Endometrium (tissue), 2 donors: Measurements from ENCODE around the gene WDR82.

Experiments
- FAIRE-seq: peaks from 2 replicates; lab custom pipeline; 2012; peaks lifted over from hg19 to GRCh38; lab: Jason Lieb, UNC
- donor health status: control.
- donor health status: control.

WDR82 gene

DNA sequence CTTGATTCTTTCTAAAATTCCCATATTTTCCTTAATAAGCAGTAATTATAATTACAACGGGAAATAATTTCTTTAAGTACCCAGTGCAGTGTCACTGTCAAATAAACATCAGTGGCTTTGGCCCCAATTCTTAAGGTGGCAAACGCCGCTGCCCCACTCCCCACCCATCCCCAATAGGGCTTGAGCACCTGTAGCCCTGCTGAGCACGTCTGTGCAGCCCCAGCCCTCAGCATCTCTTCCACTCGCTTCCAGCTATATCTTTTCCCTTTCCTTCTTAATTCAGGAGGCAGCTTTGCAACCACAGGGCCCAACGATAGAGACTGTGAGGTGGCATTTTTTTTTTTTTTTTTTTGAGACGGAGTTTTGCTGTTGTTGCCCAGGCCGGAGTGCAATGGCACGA lies 23.8 kb downstream of the WDR82 start:
- FAIRE-seq, result no peak

DNA sequence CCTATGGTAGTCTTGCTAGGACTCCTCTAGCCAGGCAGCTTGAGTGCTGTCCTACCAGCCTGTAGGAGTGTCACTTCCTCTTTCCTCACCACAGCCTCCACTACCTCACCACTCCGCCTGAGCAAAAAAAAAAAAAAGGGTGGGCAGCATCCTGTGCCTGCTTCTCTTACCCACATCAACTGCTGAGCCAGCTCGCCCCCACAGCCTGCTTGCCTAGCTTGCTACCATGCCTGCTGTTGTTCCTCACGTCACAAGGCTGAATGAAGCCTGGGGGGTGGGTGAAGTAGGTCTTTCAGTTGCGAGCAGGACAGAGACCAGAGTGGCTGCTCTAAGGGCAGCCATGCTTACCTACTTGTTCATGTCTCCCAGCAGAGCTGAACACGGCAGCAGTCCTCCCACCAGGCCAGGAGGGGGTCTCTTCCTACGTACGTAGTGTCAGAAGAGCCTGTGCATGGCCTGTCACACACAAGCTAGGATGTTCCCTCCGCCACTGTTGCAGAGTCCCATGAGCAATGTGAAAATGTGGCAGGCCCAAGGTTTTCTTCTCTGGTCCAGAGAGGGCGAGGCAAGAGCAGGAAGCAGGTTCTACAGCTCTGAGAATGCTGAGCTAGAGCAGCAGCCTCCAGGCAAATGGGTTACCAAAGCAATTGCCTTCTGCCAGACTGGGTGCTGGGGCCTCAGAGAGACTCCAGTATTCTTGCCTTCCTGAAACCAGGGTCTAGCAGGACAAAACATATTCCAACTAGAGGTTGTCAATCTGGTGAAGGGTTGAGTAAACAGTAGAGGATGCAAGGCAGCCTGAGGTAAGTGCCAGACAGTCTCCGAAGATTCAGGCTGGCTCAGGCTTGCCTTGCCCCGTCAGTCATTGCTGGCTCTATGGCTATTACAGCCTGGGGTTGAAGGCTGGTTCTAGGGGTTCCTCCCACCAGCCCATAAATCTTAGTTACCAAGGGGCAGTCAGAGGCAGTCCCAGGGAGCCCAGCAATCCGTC lies 24.8 kb downstream of the WDR82 start:
- no peak for FAIRE-seq

DNA sequence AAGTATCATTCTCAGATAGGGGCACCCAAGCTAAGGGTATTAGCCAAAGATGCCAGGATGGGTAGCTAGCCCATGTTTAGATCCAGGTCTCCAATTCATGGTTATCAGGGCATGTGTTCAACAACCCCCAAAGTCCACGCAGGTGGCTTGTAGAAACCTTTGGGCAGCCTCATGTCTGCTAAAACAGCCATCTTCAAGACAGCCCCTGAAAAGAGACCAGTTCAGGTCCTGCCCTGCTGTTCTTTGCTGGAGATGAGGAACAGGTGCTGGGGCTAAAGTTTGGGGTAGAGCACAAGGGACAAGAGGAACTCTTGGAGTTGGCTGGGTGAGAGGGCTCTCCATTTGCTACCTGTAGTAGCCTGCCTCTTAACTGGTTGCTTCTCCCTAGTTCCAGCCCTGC lies 28.3 kb downstream of the WDR82 start:
- no peak for FAIRE-seq

DNA sequence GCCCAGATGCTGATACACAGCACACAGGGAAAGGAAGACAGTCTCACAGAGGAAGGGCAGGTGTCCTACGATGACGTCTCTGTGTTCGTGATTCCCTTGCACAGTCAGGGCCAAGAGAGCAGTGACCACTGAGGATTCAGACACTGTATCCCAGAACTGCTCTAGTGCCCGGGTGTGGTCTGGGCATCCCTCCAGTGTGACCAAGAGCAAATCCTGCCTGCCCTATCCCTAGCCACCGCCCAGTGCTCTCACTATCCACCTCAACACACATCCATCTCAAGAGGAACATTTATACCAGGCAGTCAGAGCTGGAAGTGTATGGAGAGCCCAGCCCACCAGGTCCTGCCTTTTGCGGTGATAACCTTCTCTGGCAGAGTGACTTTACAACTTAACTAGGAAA lies 28.8 kb downstream of the WDR82 start:
- no peak for FAIRE-seq

DNA sequence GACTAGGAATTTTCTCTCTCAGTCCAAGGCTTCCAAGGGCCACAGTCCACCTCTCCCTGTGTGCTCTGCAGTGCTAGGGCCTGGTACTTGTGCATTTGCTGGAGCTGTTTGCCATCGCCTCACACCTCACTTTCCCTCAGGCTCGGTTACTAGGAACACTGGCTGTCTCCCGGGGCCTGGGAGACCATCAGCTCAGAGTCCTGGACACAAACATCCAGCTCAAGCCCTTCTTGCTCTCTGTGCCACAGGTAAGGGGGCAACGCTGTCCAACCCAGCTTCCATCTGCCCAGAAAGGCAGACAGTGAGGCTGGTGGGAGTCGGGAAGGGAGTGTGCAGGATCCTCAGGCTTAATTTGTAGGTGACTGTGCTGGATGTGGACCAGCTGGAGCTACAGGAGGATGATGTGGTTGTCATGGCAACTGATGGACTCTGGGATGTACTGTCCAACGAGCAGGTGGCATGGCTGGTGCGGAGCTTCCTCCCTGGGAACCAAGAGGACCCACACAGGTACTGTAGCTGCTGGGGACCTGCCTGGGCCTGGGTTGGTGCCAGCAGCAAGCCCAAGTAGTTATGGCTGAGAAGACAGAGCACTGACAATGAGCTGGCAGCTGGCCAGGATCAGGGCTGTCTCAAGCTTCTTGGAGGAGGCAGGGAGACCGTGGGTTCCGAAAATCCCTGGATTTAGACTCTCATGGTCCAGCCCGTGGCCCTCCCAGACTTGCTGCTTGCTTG lies 29.5 kb downstream of the WDR82 start:
- no peak for FAIRE-seq

DNA sequence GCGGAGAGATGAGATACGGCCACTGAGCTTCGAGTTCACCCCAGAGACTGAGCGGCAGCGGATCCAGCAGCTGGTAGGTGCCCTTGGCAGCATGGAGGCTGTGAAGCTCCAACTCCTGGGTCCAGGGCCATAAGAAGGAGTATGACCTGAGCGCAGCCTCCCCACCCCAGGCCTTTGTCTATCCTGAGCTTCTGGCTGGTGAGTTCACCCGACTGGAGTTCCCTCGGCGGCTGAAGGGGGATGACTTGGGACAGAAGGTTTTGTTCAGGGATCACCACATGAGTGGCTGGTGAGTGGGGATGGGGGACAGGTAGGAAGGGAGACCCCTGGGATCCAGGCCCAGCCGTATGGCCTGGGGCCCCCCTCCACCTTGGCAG lies 30.3 kb downstream of the WDR82 start:
- no peak for FAIRE-seq

DNA sequence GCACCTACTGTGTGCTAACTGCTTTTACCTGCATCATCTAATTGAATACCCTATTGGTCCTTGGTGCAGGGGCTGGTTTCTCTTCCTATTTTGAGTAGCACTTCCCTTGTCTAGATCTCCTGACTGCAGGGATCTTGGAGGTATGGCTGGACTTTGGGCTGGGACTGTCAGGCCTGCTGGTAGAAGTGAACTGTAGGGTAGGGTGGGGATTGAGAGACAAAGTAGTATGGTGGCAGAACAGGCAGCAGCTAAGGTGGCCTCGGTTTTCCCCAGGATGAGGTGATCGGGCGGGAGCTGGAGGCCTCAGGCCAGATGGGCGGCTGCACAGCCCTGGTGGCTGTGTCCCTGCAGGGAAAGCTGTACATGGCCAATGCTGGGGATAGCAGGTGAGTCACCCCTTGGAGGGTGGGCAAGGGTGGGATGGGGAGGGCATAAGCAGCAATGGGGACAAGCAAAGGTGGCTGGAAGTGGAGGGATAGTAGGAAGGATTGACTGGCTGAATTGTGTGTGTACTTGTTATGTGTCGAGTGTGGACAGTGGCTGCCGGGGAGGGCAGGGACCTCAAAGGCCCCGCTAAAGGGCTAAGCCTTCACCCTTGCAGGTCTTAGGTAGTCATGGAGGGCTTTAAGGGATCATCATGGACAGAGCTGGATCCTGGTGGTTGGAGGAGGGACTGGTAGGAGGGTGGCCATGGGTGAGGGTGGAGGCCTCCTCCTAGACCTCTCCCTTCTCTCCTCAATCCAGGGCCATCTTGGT lies 30.9 kb downstream of the WDR82 start:
- FAIRE-seq, result no peak

DNA sequence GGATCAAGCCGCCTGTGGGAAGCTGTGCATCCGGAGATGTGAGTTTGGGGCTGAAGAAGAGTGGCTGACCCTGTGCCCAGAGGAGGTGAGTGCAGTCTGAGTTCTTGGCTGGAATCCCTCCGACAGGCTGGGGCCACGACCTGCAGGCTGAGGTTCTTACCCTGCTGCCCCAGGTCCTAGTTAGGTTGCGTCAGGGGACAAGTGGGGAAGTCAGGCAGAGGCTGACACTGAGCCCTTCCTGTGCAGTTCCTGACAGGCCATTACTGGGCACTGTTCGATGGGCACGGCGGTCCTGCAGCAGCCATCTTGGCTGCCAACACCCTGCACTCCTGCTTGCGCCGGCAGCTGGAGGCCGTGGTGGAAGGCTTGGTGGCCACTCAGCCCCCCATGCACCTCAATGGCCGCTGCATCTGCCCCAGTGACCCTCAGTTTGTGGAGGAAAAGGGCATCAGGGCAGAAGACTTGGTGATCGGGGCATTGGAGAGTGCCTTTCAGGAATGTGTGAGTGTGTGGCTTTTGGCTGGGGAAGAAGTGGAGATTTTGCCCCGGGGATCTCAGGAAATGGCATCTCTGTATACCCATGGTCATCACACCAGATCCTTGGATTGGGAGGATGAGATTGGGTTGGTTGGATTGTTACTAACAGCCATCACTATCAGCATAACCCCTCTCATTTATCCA lies 31.6 kb downstream of the WDR82 start:
- no peak for FAIRE-seq

DNA sequence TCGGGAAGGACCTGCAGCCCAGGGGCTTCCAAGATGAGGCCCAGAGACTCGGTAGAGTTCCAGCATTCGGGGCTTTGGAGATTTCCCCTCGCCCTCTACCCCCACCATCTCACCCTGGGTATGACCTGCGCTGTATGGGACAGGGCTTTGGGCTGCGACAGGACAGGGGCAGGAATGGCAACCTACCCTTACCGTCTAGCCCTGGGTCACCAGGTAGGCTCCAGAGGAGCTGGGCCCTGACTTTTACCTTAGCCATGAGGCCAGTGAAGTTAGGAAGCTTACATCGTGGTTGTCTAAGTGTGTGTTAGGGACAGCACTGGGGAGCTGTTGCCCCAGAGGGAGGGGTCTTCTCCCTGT lies 32.2 kb downstream of the WDR82 start:
- no peak for FAIRE-seq

DNA sequence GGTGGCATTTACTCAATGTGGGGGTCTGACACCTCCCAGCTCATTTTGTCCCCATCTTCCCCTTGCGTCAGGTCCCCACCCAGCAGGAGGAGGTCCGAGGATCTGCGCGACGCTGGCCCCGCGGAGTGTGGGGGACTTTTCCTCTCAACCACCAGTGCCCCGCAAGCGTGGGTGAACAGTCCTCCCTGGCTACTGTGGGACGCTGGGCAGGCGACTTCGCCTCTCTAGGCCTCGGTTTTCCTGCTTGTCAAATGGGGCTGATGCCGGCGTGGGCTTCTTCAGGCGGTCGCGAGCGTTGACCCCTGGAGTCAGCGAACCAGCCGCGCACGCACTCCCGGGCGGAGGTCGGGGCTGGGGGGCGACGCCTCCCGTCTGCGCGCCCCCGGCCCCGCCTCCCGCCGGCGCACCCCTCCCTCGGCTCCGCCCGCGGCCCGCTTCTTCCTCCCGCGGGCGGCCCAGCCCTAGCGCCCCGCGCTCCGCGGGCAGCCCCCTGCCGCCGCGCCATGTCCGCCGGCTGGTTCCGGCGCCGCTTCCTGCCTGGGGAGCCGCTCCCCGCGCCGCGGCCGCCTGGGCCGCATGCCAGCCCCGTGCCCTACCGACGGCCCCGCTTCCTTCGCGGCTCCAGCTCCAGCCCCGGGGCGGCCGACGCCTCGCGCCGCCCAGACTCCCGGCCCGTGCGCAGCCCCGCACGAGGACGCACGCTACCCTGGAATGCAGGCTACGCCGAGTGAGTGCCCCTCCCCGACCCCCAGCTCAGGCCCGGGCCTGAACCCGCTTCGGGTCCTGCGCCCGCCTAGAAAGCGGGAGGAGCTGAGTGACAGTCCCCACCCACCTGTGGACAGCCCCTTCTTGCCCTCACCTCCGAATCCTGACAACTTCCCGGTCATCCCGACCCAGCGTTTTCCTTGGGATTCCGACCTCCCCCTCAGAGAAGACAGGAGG lies 32.9 kb downstream of the WDR82 start, which contains the start of gene PPM1M:
Gene PPM1M, plus strand, starts transcription at position 438 of the 942 bp plus-strand sequence. Its CDS starts 66 bp downstream, at position 504.
- FAIRE-seq, result no peak

DNA sequence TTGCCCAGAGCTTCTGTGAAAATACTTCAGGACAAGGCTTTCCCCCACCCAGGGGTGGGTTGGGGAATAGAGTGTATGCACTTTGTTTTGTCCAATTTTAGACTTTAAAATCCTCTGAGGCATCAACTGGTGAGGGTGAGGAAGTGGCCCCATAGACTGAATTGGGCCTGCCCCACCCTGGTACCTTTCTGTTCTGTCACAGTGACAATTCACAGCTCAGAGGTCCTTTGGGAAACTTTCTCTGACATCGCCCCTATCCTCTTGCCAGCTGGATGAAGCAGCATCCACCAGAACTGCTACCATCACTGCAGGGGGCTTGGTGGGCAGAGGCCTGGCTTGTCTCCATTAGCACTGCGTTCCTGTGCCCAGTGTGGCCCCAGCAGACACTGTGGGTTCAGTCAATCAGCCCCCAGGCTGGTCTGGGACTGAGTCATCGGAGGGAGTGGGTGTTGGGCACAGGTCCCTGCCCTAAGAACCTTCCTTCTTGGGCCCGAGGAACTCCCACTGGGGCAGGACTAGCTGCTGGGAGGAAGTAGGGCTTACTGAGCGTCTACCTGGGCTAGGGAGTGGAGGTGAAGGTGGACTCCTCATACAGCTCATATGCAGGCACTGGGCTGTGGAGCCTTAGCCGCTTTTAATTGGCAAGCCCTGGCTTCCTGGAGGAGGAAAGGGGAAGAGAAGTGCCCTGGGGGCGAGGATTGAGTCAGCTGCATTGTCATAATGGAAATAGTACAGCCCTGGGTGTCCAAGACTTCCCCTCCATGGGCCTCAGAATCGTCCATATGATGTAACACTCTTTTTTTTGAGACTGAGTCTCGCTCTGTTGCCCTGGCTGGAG lies 34.4 kb downstream of the WDR82 start:
- FAIRE-seq, result no peak

DNA sequence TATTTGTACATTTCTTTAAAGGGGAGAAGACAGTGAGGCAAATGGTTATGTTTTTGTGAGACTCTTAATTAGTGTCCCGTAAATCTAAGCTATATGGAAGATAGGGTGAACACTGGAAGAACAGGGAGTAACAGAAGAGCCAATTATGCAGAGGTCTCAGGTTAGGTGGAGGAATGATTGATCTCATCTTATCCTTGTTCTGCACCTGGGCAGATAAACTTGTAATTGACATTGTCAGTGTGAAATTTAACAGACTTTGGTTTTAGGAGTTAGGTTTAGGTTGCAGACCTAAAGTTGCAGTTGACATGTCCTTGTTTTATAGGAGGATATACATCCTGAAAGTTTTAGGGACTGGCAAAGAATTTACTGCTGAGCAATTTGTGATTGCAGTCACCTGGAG lies 36.4 kb downstream of the WDR82 start:
- FAIRE-seq, result no peak

DNA sequence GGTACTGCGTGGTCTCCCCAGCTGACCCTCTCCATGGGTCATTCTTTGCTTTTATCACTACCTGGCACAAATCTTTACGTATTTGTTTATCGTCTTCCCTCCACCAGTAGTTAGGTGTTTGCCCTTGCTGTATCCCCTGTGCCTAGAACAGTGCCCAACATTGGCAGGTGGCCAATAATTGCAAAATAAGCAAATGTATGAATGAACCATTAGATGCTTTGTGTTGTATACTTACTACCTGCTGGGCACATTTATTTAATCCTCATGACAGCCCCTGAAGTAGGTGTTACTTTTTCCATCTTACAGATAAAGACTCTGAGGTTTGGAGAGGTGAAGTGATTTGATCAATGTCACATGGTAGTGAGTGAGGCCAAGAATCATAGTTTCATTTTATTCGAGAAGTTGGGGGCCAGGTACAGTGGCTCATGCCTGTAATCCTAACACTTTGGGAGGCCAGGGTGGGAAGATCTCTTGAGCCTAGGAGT lies 37.5 kb downstream of the WDR82 start:
- no peak for FAIRE-seq

DNA sequence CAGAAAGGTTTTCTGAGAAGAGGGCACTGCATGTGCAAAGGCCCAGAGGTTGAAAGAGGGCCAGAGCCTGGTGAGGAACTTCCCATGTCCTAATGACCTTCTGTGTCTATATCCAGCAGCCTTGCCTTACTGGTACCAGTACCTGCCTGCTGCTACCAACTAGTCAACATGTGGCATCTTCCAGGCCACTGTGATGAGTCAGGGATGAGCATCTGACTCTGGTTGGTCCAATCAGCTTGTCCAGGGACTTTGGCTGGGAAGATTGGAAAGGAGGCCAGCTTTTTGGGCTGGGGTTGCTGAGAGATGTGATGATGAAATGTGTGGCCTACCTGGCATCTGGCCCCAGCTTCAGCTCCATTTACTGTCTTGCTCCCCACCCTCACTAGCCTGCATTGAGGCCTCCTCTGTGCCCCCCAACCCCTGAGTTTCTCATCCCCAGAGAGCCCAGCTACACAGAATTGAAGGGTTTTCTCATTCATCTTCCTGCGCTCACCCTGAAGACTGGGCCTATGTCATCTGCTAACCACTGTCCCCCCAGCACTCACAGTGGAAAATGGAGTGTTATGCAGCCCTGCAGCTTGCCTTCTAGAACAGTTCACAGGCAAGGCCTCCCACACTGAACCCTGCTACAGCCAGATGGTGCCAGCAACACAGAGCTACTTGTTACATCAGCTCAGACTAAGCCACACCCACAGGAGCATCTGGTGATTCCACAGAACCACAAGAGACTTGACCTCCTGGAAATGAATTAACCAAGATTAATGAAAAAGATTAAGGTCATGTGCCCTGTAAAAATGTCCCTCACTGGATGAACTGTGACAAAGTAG lies 38.2 kb downstream of the WDR82 start:
- no peak for FAIRE-seq

DNA sequence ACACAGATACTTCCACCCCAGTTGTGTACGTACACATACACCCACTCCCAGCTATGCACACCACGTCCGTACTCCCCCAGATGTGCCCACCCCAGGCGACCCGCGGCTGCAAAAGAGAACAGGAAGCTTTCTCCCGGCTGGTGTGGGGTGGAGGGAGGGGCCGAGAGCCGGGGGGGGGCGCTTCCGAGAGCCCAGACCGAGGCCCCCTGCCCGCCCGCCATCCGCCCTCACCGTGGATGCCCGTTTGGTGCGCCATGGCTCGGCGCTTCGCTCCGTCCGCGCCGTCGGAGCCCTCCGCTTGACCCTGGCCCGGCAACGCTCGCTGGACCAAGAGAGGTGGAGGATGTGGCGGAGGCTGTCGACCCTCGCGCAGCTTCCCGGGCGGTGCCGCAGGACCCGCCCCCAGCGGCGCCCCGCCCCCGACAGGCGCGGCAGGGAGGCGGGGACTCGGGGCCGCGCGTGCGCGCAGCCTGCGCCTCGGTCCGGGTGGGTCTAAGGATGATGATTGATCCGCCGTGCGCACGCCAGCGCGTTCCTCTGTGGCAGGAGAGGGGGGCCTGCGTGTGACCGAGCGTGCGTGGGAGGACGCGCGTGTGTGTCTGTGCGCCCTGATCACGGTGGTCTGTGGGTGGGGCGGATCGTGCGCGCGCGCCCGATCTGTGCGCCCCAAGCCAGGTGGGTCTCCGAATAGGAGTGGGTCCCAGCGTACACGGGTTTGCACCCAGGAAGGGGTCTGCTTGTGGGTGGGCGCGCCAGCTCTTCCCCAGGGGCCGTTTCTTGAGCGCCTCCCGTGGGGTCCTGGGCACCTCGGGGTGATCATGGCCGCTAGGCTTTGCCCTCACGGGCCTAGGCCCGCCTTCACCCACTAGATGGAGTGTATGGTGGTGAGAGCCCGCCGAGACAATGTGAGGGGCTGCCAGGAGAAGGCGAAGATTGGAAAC lies 39.4 kb downstream of the WDR82 start, which contains the start of gene TWF2:
Gene TWF2, minus strand, starts transcription at position 398 of the 941 bp plus-strand sequence. Its CDS starts 142 bp downstream, at position 256.
- FAIRE-seq, result no peak

DNA sequence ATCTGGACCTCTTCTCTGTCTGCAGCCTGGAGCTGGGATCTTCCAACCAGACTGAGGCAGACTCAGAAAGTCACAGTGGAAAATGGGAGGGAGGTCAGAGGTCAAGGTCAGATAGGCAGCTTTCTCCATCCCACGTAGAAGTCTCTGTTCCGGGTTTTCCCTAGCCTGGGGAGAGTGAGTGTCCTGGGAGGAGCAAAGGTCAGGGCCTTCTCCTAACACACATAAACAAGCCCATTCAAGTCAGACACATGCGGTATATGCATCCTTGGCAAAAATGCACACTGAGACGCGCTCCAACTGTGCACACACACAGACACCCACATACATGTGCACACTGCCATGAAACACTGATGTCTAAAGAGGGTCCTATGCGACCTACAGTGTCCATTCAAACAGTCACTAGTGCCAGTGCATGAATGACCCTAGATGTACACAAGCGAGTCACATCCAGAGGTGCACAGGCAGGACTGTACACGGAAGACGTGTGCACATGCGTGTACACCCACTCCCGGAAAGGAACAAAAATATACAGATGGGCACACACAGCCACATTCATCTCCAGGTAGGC lies 40.2 kb downstream of the WDR82 start:
- FAIRE-seq, result no peak

DNA sequence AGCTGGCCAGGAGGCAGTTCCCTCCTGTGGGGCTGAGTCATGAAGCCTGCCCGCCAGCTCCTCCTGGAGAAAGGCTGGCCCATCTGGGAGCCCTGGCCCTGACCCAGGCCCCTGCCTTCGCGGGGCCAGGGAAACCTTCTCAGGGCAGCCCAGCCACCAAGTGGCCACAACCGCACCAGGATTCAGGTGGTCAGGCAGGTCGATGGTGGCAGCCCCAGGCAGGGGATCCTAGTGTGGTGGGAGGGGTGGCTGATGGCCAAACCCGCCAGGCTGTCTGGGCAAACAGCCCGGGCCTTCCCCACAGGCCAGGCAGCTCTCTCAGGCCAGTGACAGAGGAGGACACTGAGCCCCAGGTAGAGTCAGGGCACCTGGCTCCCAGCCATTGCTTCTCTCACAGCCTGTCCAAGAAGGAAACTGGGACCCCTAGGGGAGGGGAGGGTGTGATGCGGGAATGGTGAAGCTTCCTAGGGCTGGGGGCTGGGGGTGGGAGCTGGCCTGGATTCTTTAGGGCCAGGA lies 40.7 kb downstream of the WDR82 start:
- no peak for FAIRE-seq
